MCF 10A (cell line): ENCODE results near the gene TNFRSF1B. TPM values are rescaled to one million over a fixed set of nuclear protein-coding genes. Genes with fewer than 3 reads are reported as not detected.

ENCODE experiments used
- BruUV-seq: library from RNA; stranded (reverse); fragments of 400-500 nt; replicated peaks from 2 replicates; lab custom pipeline; 2021; lab: Mats Ljungman, UMichigan
- CTCF ChIA-PET: fragments of 300-600 bp; sonication (Branson Sonifier 250); formaldehyde crosslinking; extraction: SDS; loops from one replicate; lab custom pipeline; 2021; ENCODE audit warnings: antibody characterized with exemption, inconsistent platforms; lab: Yijun Ruan, JAX
- POLR2A ChIA-PET: fragments of 300-600, 350-650 bp; sonication (Branson Sonifier 250); formaldehyde crosslinking; extraction: SDS; loops from one replicate; lab custom pipeline; 2020; ENCODE audit warnings: antibody characterized with exemption, inconsistent platforms; lab: Yijun Ruan, JAX
- DNase-seq: peaks from one replicate; pipeline ENCODE4 v3.0.0-alpha.2; 2018; ENCODE audit not compliant: unreplicated experiment
- H3K27ac Mint-ChIP-seq: one replicate; pipeline ENCODE4 v1.8.0; 2022; ENCODE audit warnings: mild to moderate bottlenecking, low read depth, mixed read lengths; ENCODE audit not compliant: unreplicated experiment
- H3K27me3 Mint-ChIP-seq: one replicate; pipeline ENCODE4 v1.8.0; 2022; ENCODE audit warnings: mixed read lengths; ENCODE audit not compliant: insufficient read depth, unreplicated experiment
- H3K36me3 Mint-ChIP-seq: one replicate; pipeline ENCODE4 v1.8.0; 2022; ENCODE audit warnings: mild to moderate bottlenecking, moderate library complexity, mixed read lengths; ENCODE audit not compliant: insufficient read depth, unreplicated experiment
- H3K4me1 Mint-ChIP-seq: one replicate; pipeline ENCODE4 v1.8.0; 2022; ENCODE audit warnings: mixed read lengths; ENCODE audit not compliant: insufficient read depth, unreplicated experiment
- H3K4me3 Mint-ChIP-seq: one replicate; pipeline ENCODE4 v1.8.0; 2022; ENCODE audit warnings: mild to moderate bottlenecking, moderate library complexity, mixed read lengths; ENCODE audit not compliant: unreplicated experiment
- H3K9me3 Mint-ChIP-seq: one replicate; pipeline ENCODE4 v1.8.0; 2022; ENCODE audit warnings: mixed read lengths; ENCODE audit not compliant: unreplicated experiment
- CTCF ChIP-seq: fragments of 200-600 bp; IDR thresholded peaks from one replicate; pipeline ENCODE4 v1.8.0; 2022; ENCODE audit warnings: antibody characterized with exemption, mild to moderate bottlenecking; ENCODE audit not compliant: unreplicated experiment
- intact Hi-C: fragments of 100-400 bp; cut with micrococcal nuclease; formaldehyde crosslinking; loops from 2 replicates; pipeline ENCODE4 v1.14.1; 2022
- total RNA-seq: library from RNA; stranded (reverse); gene quantifications from 2 replicates; pipeline ENCODE4 v1.2.3, GENCODE V29; 2022

Gene TNFRSF1B
- total RNA-seq, 1 experiment from 2014 or later = not detected

GRCh38 chr1:12152113-12152891 is 14.5 kb upstream of the TNFRSF1B start:
- H3K9me3 Mint-ChIP-seq = no peaks in the 10 kb centered on the region
- no peak for TF ChIP-seq CTCF
- intact Hi-C loops = no loop called here
- DNase-seq = no peak
- H3K27ac Mint-ChIP-seq = no peak overlapping the region
- H3K4me1 Mint-ChIP-seq = peaks cover 13% of the 10 kb centered on the region
- no peak overlapping the region for H3K4me3 Mint-ChIP-seq
- no TSS peak for BruUV-seq
- CTCF ChIA-PET = interaction anchor here (1.6 kb wide), 1 partner anchor 57 kb away, joined by 5 read pairs; no protein-coding TSS in a partner anchor
- H3K36me3 Mint-ChIP-seq = no peaks in the 10 kb centered on the region
- POLR2A ChIA-PET = interaction anchor here (0.6 kb wide), 1 partner anchor 9 kb away, joined by 3 read pairs; no protein-coding TSS in a partner anchor
- peaks cover 10% of the 10 kb centered on the region for H3K27me3 Mint-ChIP-seq

GRCh38 chr1:12153181-12153785 is 13.5 kb upstream of the TNFRSF1B start:
- Mint-ChIP-seq H3K36me3 (no peaks in the 10 kb centered on the region), H3K27me3 (peaks cover 10% of the 10 kb centered on the region), H3K27ac (no peak overlapping the region), H3K4me3 (no peak overlapping the region), H3K4me1 (peaks cover 22% of the 10 kb centered on the region), H3K9me3 (no peaks in the 10 kb centered on the region)
- no TSS peak for BruUV-seq
- intact Hi-C loops = no loop called here
- DNase-seq = no peak
- ChIA-PET POLR2A (interaction anchor here (0.9 kb wide), 1 partner anchor 21 kb away, joined by 3 read pairs; no protein-coding TSS in a partner anchor), CTCF (interaction anchor here (0.6 to 1.6 kb wide), 2 partner anchors 56 to 77 kb away, joined by 4 to 5 read pairs; no protein-coding TSS in a partner anchor)
- no peak for TF ChIP-seq CTCF

GRCh38 chr1:12155328-12155727 is 11.5 kb upstream of the TNFRSF1B start:
- Mint-ChIP-seq H3K36me3 (no peaks in the 10 kb centered on the region), H3K9me3 (no peaks in the 10 kb centered on the region), H3K27ac (no peak overlapping the region), H3K27me3 (peaks cover 10% of the 10 kb centered on the region), H3K4me1 (peaks cover 22% of the 10 kb centered on the region), H3K4me3 (no peak overlapping the region)
- no peak for DNase-seq
- intact Hi-C loops = no loop called here
- TF ChIP-seq CTCF = no peak
- ChIA-PET CTCF (interaction anchor here (0.6 kb wide), 1 partner anchor 47 kb away, joined by 3 read pairs; no protein-coding TSS in a partner anchor), POLR2A (no interaction called here)
- no TSS peak for BruUV-seq
